Panc1 (cell line): Measurements from ENCODE around the gene SMIM21.

ENCODE experiments used
- CTCF ChIP-seq: fragments of 450-650 bp; IDR thresholded peaks from 2 replicates; pipeline ENCODE4 v1.5.1; 2017; ENCODE audit warnings: mild to moderate bottlenecking
- POLR2AphosphoS5 ChIP-seq: IDR thresholded peaks from 2 replicates; pipeline ENCODE4 v1.6.1; 2012; ENCODE audit warnings: mild to moderate bottlenecking, low read depth, low read length, moderate library complexity

DNA sequence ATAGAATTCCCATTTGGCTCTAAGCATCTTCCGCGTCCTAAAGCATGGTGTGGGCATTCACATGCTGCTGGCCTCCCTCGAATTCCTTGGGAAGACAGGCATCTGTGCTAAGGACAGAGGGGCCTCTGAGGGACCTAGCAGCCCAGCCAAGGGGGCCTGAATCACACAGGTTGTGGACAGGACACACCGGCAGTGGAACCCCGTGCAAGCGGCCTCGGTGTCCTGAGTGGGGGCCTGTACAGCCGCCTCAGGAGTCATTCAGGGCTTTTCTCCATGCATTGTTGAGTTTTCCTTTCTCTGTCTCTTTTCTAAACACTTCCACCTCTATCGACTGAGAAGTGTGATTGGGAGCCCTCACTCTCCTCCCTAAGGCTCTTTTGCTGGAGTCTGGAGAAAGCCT lies 44.3 kb upstream of the SMIM21 start:
- TF ChIP-seq POLR2AphosphoS5 (no peak), CTCF (no peak)
